H54 (cell line): Measurements from ENCODE around the gene FBXL2.
A peak's percentile ranks its signal among the peaks of the same experiment; 100 is the strongest.

Experiments
- DNase-seq: peaks from one replicate; pipeline ENCODE4 v3.0.0; 2011; ENCODE audit warnings: low spot score, mixed read lengths; ENCODE audit not compliant: insufficient read length
- FAIRE-seq: peaks from 3 replicates; lab custom pipeline; 2011; peaks lifted over from hg19 to GRCh38; lab: Jason Lieb, UNC
- POLR2A ChIP-seq: IDR thresholded peaks from 2 replicates; pipeline ENCODE4 v1.6.1; 2011; ENCODE audit warnings: low read depth, mild to moderate bottlenecking, low read length

The FBXL2 gene

GRCh38 chr3:33339758-33340157, 62.5 kb downstream of the FBXL2 start:
- TF ChIP-seq POLR2A = no peak
- DNase-seq (no peak), FAIRE-seq (no peak)

DNA sequence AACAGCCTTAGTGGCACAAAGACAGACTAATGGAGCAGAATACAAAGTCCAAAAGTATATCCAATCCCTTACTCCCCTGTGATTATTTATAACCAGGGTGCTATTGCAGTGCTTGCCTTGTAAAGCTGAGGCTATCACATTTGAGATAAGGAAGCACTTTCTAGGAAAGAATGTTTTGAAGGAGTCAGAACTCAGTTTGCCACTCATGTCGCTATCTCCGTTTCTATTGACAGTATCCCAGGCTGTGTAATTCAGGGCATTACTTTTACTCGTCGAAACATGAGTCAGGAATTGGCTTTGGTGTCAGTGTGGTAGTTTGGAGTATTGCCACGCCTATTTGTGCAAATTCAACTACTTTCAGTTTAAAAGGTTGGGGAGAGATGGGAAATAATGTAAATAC, 78.4 kb downstream of the FBXL2 start:
- DNase-seq (peak; percentile 40), FAIRE-seq (peak; percentile 99)
- no peak for TF ChIP-seq POLR2A

DNA sequence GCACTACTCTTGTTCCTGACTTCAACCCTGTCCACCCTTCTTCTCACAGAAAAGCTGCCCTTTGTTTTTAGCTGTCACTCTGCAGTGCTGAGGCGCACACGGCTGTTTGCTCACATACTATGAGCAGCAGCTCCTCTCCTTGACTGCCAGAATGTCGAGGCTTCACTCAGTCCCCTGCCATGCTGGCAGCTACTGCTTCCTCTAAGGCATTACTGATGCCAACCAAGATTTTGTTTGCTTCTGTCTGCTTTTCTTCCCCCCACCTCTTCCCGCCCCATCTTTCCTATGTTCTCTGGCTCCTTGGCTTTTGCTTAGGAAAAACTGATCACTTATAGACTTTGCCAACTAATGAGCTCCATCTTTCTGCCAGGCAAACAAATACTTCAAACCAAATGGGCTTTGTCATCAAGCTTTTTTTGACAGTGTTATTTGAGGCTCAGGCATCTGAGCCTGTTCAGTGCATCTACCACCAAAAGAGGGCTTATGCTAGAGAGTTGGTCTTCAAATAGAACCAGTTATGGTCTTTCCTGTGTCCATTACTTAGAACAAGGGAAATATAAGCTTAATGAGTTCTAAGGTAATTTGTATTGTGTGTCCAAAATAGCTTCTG, 81.0 kb downstream of the FBXL2 start:
- no peak for TF ChIP-seq POLR2A
- FAIRE-seq (peak; percentile 50), DNase-seq (no peak)

- peak; percentile 35 for DNase-seq
- peak; percentile 96 for FAIRE-seq
These were observed 83.0 kb downstream of the FBXL2 start for GRCh38 chr3:33360136-33360825.

DNA sequence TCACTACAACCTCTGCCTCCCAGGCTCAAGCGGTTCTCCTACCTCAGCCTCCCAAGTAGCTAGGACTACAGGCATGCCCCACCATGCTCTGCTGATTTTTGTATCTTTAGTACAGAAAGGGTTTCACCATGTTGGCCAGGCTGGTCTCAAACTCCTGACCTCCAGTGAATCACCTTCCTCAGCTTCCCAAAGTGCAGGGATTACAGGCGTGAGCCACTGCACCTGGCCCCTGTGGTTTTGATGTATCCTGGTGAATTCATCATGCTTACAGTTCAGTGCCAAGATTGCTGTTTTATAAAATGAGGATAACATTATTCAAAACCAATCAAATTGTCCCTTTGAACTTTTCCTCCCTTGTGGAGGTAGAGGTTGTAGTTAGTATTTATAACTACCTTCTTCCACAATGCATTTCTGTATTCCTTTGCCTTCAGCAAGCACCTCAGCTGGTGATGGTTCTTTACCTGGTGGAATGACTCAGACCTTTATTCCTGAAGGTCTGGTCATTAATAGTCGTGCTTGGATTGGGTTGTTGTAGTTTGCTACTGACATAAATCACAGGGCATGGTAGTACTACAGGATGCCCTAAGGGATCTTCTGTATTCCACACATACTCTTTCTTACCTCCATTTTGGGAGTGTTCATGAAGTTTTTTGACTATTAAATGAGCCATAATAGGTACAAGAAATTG, 86.0 kb downstream of the FBXL2 start:
- TF ChIP-seq POLR2A = no peak
- DNase-seq = no peak

More at GRCh38 chr3:33360136-33360825, 83.0 kb downstream of the FBXL2 start:
- TF ChIP-seq POLR2A = no peak

GRCh38 chr3:33364060-33364459, 86.8 kb downstream of the FBXL2 start:
- FAIRE-seq (peak; percentile 83), DNase-seq (no peak)
- TF ChIP-seq POLR2A = no peak

More for the DNA sequence above, 86.0 kb downstream of the FBXL2 start:
- peak; percentile 82 for FAIRE-seq

DNA sequence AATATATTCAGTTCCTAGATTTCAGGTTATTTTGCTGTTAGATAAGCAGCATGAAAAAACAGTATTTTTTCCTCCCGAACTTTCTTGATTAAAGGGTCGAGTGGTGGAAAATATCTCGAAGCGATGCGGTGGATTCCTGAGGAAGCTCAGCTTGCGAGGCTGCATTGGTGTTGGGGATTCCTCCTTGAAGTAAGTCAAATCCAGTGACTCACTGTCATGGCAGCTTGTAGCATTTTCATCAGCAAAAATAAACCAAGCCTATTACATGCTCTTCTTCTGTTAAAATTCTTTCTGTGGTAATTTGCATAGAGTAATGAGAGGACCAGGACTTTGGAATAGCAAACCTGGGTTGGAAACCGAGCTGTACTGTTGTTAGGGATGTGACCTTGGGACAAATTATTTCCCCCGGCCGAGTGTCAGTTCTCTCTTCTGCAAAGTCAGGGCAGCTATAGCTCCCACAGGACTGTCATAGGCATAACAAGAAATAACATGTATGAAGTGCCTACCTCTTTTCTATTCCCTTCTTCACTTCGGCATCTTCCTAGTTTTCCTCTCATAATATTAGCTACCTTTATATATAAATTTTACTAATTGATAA, 87.4 kb downstream of the FBXL2 start:
- TF ChIP-seq POLR2A = no peak
- DNase-seq (no peak), FAIRE-seq (peak; percentile 23)

DNA sequence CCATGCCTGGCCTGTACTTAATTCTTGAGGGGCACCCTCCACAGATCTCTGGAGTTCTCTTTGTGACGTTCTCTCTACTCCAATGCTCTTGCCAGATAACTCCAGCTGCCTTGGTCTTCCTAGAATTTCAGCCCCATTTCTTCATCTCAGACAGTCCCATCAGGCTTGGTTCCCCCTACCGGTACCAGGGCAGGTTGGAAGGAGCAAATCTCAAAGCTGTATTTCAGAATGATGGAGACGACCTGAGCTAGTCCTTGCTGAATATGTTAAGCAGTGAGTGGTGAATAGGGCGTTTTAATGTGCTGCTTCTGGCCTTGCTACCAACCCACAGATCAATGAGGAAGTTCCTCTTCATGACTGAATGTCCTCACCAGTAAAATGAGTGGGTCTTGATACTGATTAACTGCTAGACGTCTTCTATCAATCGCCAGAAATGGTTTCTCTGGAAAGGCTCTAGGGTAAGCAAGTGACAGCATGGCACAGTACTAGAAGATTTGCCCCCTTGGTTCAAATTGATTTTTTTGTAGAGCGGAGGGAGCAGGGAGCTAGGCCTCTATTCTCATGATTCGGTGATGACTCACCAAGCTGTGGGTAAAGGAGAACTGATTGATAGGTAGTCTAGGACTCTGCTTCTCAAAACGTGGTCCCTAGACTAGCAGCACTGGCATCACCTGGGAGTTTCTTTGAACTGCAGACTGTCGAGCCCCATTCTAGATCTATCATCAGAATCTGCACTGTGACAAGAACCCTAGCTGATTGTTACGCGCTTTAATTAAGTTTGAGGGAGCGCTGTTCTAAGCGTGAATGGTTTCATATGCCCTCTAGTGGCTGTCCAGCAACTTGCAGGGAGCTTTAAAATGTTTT, 95.2 kb downstream of the FBXL2 start:
- no peak for TF ChIP-seq POLR2A
- FAIRE-seq = peak; percentile 38
- DNase-seq = peak; percentile 36

DNA sequence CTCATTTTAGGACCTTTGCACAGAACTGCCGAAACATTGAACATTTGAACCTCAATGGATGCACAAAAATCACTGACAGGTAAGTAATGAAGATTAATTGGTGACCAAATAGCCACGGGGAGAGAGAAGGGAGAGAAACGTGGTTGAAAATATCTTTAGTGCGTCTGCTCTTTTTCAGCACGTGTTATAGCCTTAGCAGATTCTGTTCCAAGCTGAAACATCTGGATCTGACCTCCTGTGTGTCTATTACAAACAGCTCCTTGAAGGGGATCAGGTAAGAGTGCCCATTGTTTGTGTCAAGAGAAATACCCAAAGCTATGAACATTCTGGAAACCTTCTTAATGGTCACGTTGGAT, 95.8 kb downstream of the FBXL2 start:
- FAIRE-seq = no peak

GRCh38 chr3:33377489-33377888, 100.2 kb downstream of the FBXL2 start:
- TF ChIP-seq POLR2A = no peak
- FAIRE-seq = no peak
- DNase-seq = no peak

More for the DNA sequence above, 95.8 kb downstream of the FBXL2 start:
- no peak for TF ChIP-seq POLR2A
- DNase-seq = no peak

DNA sequence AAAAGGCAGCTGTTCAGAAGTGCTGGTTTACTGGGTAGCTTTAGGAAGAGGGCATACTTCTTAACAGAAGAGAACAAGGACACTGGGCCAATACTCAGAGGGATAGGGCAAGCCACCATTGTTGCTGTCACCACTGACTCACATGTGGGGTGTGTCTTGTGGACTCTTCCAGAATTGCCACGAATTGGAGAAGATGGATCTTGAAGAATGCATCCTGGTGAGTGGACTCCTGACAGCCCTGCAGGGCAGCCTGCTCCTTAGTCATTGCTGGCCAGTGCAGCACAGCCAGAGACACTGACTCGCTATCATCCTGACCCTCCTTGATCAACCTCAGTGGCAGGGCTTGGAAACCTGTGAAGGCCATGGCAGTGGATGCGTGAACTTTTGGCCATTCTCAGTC, 100.7 kb downstream of the FBXL2 start:
- FAIRE-seq (peak; percentile 78), DNase-seq (peak; percentile 54)
- no peak for TF ChIP-seq POLR2A

DNA sequence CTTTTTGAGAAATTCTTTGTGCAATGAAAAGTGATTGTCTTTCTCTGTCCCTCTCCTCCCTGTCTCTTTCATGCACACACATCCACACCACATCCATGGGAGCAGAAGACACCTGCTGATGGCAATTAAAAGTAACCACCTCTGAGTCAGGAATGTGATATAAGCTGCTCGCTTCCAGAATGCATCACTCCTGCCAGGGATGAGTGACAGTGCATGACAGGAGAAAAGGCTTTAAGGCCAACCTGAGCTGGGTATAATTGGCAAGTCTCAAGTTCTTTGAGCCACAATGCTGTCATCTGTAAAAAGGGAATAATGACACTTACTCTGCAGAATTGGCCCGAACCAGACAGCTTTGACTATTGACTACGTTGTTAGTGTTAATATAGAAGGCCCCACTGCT, 103.4 kb downstream of the FBXL2 start:
- TF ChIP-seq POLR2A = no peak
- DNase-seq = no peak
- FAIRE-seq = no peak

GRCh38 chr3:33383951-33384350, 106.7 kb downstream of the FBXL2 start:
- DNase-seq = no peak
- no peak for TF ChIP-seq POLR2A
- no peak for FAIRE-seq
